ENCODE results near the gene NR3C2. TPM values are rescaled to one million over a fixed set of nuclear protein-coding genes. Genes with fewer than 3 reads are reported as not detected.

The NR3C2 gene
- total RNA-seq, 2 experiments from 2014 or later: 2.0 to 5.2 TPM

DNA sequence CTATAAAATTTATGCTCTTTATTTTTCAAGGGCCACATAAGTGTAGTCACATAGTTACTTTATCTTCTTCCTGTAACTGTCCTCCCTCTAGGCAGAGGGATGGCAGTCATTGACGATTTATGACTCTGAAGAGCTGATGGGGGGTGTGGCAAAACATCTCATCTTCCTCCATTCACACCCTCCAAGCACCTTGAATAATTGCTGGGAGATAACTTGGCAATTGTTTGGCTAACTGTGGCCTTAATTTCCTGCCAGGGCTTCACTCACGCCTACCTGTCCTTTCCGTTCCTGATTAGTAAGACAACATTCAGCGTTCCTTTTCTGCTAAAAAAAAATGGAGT lies 381.1 kb downstream of the NR3C2 start:
- H3K36me3 ChIP-seq (ENCODE audit: insufficient read depth, low read length): no peaks in the 10 kb centered on the region
- H4K20me1 ChIP-seq (ENCODE audit: insufficient read depth, low read length): no peaks in the 10 kb centered on the region
- no peaks in the 10 kb centered on the region for H3K79me2 ChIP-seq (ENCODE audit: insufficient read depth, low read depth, low read length)
- TF ChIP-seq, protein P1, sequence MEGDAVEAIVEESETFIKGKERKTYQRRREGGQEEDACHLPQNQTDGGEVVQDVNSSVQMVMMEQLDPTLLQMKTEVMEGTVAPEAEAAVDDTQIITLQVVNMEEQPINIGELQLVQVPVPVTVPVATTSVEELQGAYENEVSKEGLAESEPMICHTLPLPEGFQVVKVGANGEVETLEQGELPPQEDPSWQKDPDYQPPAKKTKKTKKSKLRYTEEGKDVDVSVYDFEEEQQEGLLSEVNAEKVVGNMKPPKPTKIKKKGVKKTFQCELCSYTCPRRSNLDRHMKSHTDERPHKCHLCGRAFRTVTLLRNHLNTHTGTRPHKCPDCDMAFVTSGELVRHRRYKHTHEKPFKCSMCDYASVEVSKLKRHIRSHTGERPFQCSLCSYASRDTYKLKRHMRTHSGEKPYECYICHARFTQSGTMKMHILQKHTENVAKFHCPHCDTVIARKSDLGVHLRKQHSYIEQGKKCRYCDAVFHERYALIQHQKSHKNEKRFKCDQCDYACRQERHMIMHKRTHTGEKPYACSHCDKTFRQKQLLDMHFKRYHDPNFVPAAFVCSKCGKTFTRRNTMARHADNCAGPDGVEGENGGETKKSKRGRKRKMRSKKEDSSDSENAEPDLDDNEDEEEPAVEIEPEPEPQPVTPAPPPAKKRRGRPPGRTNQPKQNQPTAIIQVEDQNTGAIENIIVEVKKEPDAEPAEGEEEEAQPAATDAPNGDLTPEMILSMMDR (conservative IDR thresholded peaks at IDR 0.05; ENCODE audit: low read length): no peak
- no peak for TF ChIP-seq EZH2phosphoT487 (IDR thresholded peaks at IDR 0.05; ENCODE audit: borderline replicate concordance, low read depth, low read length)
- H3K4me1 ChIP-seq (ENCODE audit: insufficient read depth, low read length, poor library complexity, severe bottlenecking): peaks cover 41% of the 10 kb centered on the region
- intact Hi-C loops (cut with micrococcal nuclease; ENCODE audit: unreplicated experiment): no loop called here
- no TSS peak for BruUV-seq (replicated peaks)
- peak overlapping the region; percentile 21 for H3K4me3 ChIP-seq (ENCODE audit: low read depth, low read length, poor library complexity, severe bottlenecking)
- DNase-seq (ENCODE audit: low spot score): no peak
- no peaks in the 10 kb centered on the region for H3K9me3 ChIP-seq (ENCODE audit: low read length)
- H3K9me2 ChIP-seq (ENCODE audit: insufficient read depth, low read length): no peaks in the 10 kb centered on the region
- H2AFZ ChIP-seq (ENCODE audit: low read length): peak overlapping the region; percentile 84
- peak overlapping the region; percentile 55 for H3K4me2 ChIP-seq (ENCODE audit: low read length)
- H3K27ac ChIP-seq (ENCODE audit: low read depth, low read length, poor library complexity, severe bottlenecking): no peak overlapping the region
- ChIA-PET POLR2A (interaction anchor here (0.5 to 1.0 kb wide), 3 partner anchors 15 to 215 kb away, joined by 3 read pairs; no protein-coding TSS in a partner anchor), CTCF (ENCODE audit: unreplicated experiment) (no interaction called here)

DNA sequence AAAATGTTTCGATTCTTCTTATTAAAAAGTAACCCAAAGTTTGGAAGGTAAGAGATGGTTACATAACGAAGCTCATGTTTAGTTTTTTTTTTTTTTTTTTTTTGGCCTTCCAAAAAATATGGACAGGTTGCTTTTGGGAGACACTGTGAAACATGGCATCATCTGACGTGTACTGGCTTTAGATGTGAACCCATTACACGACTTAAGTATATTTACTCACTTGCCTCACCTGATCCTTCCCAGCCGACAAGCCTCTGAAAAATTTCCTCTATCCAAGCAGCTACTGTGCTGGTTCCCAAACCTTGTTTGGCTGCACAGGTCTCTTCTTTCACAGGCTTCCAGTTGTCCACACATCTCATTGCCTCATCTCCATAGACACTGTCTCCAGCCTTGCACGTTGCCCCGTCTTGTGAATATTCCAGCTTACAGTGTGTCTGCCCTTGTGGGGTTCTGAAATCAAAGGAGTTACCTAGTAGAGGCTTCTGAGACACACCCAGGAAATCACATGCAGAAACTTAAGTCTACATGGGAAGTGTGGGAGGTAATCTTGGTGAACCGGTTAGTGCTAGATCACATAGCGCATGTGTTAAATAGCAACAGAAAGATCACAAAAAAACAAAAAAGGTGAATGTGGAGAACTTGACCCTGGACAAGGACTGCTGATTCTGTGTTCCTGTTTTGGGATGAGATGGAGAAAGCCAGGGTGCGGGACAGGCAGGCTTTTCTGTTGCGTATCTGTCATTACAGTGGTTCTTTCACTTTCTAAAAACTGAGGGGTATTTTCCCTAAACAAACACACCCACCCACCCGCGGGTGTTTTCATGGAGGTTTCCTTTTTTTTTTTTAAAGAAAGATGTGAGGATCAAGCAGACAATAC lies 381.7 kb downstream of the NR3C2 start:
- no peak for TF ChIP-seq EZH2phosphoT487 (IDR thresholded peaks at IDR 0.05; ENCODE audit: borderline replicate concordance, low read depth, low read length)
- TF ChIP-seq, protein P1 (conservative IDR thresholded peaks at IDR 0.05; ENCODE audit: low read length): no peak
- no peak overlapping the region for H3K27ac ChIP-seq (ENCODE audit: low read depth, low read length, poor library complexity, severe bottlenecking)
- intact Hi-C loops (cut with micrococcal nuclease; ENCODE audit: unreplicated experiment): no loop called here

More for the DNA sequence above, 381.7 kb downstream of the NR3C2 start:
- H3K4me1 ChIP-seq (ENCODE audit: insufficient read depth, low read length, poor library complexity, severe bottlenecking): peaks cover 48% of the 10 kb centered on the region
- CTCF ChIA-PET (ENCODE audit: unreplicated experiment): no interaction called here
- POLR2A ChIA-PET: interaction anchor here (0.5 to 1.2 kb wide), 8 partner anchors 10 to 1200 kb away, joined by 3 to 5 read pairs (median 3); no protein-coding TSS in a partner anchor
- no TSS peak for BruUV-seq (replicated peaks)
- no peaks in the 10 kb centered on the region for H3K9me2 ChIP-seq (ENCODE audit: insufficient read depth, low read length)
- peak; percentile 37 for DNase-seq (ENCODE audit: low spot score)
- H3K79me2 ChIP-seq (ENCODE audit: insufficient read depth, low read depth, low read length): no peaks in the 10 kb centered on the region
- peak overlapping the region; percentile 21 for H3K4me3 ChIP-seq (ENCODE audit: low read depth, low read length, poor library complexity, severe bottlenecking)
- peak overlapping the region; percentile 55 for H3K4me2 ChIP-seq (ENCODE audit: low read length)
- no peaks in the 10 kb centered on the region for H4K20me1 ChIP-seq (ENCODE audit: insufficient read depth, low read length)
- H3K36me3 ChIP-seq (ENCODE audit: insufficient read depth, low read length): no peaks in the 10 kb centered on the region
- H3K9me3 ChIP-seq (ENCODE audit: low read length): no peaks in the 10 kb centered on the region
- H2AFZ ChIP-seq (ENCODE audit: low read length): peak overlapping the region; percentile 84

Measured in OCI-LY7 (cell line).